Colonic mucosa (tissue), 4 donors: Measurements from ENCODE around the gene PTGES2. TPM values are rescaled to one million over a fixed set of nuclear protein-coding genes. Genes with fewer than 3 reads are reported as not detected.

Source experiments
- DNase-seq: peaks from one replicate; pipeline ENCODE4 v3.0.0-alpha.2; 2020
- H3K27ac ChIP-seq: fragments of 200-600 bp; one replicate; pipeline ENCODE4 v1.8.0; 2021
- H3K27me3 ChIP-seq: fragments of 200-600 bp; one replicate; pipeline ENCODE4 v1.8.0; 2021
- H3K36me3 ChIP-seq: fragments of 200-600 bp; one replicate; pipeline ENCODE4 v1.8.0; 2021
- H3K4me1 ChIP-seq: fragments of 200-600 bp; one replicate; pipeline ENCODE4 v1.8.0; 2021; ENCODE audit warnings: mild to moderate bottlenecking
- H3K4me3 ChIP-seq: fragments of 200-600 bp; one replicate; pipeline ENCODE4 v1.8.0; 2021
- H3K9ac ChIP-seq, 2 donors: one replicate each; pipeline ENCODE4 v1.7.0; 2013; ENCODE audit warnings: control low read depth in 2 of 2, low read depth in 2 of 2, low read length in 2 of 2
- H3K9me3 ChIP-seq: fragments of 200-600 bp; one replicate; pipeline ENCODE4 v1.8.0; 2021
- intact Hi-C: fragments of 100-400 bp; cut with DNase I; formaldehyde crosslinking; loops from one replicate; pipeline ENCODE4 v1.14.1; 2022
- total RNA-seq, 2 donors: library from RNA; stranded (reverse); fragmentation: NEBNext Ultra II Directional in 1 of 2; extraction: Animal tissue kit (Norgen Biotek cat#: 25700) in 1 of 2; gene quantifications; one replicate each; pipeline ENCODE4 v1.2.1, GENCODE V29; 2021
- TF ChIP-seq, protein P1 (sequence below): fragments of 200-600 bp; IDR thresholded peaks from one replicate; pipeline ENCODE4 v1.8.0; 2022; ENCODE audit warnings: antibody characterized with exemption, mild to moderate bottlenecking
- donor health status: healthy.
- donor health status: DM: no; HTN: no; CAD: no.
- donor health status: DM: no; HTN: no; CAD: no.

The PTGES2 gene
- total RNA-seq, 2 donors from 2014 or later: 93.7 to 142 TPM

DNA sequence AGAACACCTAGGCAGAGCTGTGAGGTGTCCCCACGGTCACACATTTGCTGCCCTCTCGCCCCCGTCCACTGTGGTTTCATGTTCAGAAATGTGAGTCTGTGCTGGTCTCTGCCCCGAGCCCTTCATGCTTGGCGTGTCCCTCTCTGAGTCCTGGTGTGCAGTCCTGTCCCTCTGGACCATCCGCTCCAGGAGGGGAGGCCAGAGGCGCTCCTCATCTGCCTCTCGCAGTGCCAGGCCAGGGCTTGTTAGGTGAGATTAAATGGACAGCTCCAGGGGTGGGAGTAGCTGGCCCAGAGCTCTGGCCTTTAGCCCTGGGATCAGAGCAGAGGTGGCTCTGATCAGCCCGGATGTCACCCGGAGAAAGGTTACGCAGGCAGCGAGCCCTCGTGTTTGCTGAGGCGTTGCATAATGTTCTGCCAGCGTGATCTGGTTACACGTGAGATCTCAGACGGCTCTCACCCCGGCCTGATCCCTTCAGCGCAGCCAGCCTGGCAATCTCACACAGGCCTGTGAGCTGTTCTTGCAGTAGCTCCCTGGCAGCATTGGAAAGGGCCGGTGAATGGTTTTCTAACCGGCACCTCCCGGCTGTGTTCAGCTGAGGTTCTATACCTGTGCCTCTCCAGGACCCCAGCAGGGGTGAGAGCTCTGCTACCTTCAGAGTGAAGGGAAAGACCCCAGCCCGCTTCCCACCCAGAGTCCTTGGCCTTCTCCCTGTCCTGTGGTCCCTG, 24.5 kb downstream of the PTGES2 start:
- Histone ChIP-seq H3K27me3 (no peaks in the 10 kb centered on the region), H3K27ac (peak overlapping the region; percentile 46), H3K4me1 (peaks cover 23% of the 10 kb centered on the region), H3K9ac (peak overlapping the region in 1 of 2 donors; percentile 57), H3K36me3 (peaks cover 24% of the 10 kb centered on the region), H3K4me3 (no peak overlapping the region), H3K9me3 (no peaks in the 10 kb centered on the region)
- TF ChIP-seq, protein P1, sequence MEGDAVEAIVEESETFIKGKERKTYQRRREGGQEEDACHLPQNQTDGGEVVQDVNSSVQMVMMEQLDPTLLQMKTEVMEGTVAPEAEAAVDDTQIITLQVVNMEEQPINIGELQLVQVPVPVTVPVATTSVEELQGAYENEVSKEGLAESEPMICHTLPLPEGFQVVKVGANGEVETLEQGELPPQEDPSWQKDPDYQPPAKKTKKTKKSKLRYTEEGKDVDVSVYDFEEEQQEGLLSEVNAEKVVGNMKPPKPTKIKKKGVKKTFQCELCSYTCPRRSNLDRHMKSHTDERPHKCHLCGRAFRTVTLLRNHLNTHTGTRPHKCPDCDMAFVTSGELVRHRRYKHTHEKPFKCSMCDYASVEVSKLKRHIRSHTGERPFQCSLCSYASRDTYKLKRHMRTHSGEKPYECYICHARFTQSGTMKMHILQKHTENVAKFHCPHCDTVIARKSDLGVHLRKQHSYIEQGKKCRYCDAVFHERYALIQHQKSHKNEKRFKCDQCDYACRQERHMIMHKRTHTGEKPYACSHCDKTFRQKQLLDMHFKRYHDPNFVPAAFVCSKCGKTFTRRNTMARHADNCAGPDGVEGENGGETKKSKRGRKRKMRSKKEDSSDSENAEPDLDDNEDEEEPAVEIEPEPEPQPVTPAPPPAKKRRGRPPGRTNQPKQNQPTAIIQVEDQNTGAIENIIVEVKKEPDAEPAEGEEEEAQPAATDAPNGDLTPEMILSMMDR: no peak
- intact Hi-C loops: no loop called here
- no peak for DNase-seq

DNA sequence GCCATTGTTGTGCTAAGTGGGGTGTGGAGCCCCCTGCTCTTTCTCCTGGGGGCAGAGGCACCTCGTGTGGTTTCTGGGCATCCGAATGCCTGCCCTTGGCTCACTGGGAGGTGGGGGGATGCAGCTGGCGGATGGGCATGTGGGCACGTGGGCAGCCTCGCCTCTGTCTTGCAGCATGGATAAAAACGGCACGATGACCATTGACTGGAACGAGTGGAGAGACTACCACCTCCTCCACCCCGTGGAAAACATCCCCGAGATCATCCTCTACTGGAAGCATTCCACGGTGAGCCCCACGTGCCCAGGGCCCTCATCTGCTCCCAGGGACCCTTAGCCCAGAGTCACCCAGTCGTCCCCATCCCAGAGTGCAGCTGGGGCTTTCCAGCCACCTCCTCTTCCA, 25.3 kb downstream of the PTGES2 start:
- Histone ChIP-seq H3K9ac (no peak overlapping the region), H3K27me3 (no peaks in the 10 kb centered on the region), H3K4me3 (no peak overlapping the region), H3K9me3 (no peaks in the 10 kb centered on the region), H3K36me3 (peaks cover 16% of the 10 kb centered on the region), H3K4me1 (peaks cover 23% of the 10 kb centered on the region), H3K27ac (no peak overlapping the region)
- no peak for DNase-seq
- intact Hi-C loops: no loop called here
- TF ChIP-seq, protein P1: no peak

DNA sequence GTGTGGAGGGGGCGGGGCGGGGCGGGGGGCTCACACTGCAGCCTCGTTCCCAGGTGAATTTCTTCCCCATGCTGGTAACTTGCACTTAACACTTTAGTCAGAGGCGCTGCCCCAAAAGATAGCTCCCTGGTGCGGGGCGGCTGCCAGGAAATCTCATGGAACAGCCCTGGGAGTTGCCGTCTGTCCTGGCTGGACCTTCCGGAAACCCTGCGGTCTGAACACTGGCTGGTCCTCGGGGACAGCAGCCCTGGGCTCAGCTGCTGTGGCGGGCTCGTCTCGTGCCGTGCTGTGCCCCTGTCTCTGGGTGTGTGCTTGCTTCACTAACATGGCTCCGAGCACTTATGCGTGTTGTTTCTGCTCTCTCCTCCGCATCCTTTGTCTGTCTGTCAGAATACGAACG, 25.8 kb downstream of the PTGES2 start:
- peaks cover 23% of the 10 kb centered on the region for H3K4me1 ChIP-seq
- H3K4me3 ChIP-seq: no peak overlapping the region
- no peak overlapping the region for H3K27ac ChIP-seq
- no peak overlapping the region for H3K9ac ChIP-seq
- no peaks in the 10 kb centered on the region for H3K9me3 ChIP-seq
- DNase-seq: no peak
- peaks cover 12% of the 10 kb centered on the region for H3K36me3 ChIP-seq
- H3K27me3 ChIP-seq: no peaks in the 10 kb centered on the region
- intact Hi-C loops: no loop called here
- TF ChIP-seq, protein P1: no peak

DNA sequence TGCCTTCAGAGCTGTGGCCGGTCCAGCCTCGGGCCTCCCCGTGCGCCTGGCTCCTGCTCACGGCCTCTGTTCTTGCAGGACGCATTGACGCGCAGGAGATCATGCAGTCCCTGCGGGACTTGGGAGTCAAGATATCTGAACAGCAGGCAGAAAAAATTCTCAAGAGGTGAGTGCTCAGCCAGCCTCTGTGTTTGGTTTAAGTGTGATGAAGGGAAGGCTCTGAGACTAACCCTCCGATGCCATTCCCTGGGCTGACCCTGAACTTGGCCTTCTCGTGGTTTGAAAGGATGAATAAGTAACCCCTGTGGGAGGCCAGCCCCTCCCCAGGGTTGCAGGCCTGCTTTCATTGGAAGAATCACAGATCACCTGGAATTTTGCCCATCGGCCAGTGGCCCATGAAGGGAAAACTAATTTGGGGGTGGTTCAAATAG, 26.3 kb downstream of the PTGES2 start:
- TF ChIP-seq, protein P1: no peak
- intact Hi-C loops: no loop called here
- H3K9me3 ChIP-seq: no peaks in the 10 kb centered on the region
- no peaks in the 10 kb centered on the region for H3K27me3 ChIP-seq
- no peak for DNase-seq
- H3K36me3 ChIP-seq: peaks cover 9% of the 10 kb centered on the region
- H3K4me1 ChIP-seq: peaks cover 23% of the 10 kb centered on the region
- H3K27ac ChIP-seq: no peak overlapping the region
- no peak overlapping the region for H3K4me3 ChIP-seq
- no peak overlapping the region for H3K9ac ChIP-seq

DNA sequence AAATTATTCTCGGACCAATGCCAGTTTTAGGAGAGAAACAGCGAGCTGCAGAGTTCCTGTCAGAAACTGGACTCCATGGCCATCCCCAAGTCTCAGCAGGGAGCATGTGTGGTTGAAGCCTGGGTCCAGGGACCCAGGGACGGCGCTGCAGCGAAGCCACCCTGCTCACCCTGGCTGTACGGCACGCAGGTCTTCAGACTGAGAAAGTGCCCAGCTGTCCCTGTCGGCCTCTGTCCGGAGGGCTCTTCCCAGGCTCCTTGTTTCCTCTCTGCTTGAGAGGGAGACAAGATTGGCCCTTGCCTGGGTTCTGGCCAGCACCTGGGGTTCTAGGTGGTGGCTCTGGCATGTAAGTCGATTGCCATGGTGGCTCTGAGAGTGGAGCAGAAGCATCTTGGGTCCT, 26.9 kb downstream of the PTGES2 start:
- DNase-seq: no peak
- Histone ChIP-seq H3K9ac (peak overlapping the region in 1 of 2 donors; percentile 98), H3K4me3 (no peak overlapping the region)

More for the DNA sequence above, 26.9 kb downstream of the PTGES2 start:
- intact Hi-C loops: no loop called here
- Histone ChIP-seq H3K4me1 (peaks cover 23% of the 10 kb centered on the region), H3K27me3 (no peaks in the 10 kb centered on the region), H3K27ac (no peak overlapping the region), H3K9me3 (no peaks in the 10 kb centered on the region), H3K36me3 (peaks cover 9% of the 10 kb centered on the region)
- TF ChIP-seq, protein P1: no peak
